ENCODE results near the gene KCMF1.
A peak's percentile ranks its signal among the peaks of the same experiment; 100 is the strongest.
"Not testable (repeated sequence)": the region's sequence is repeated elsewhere in the genome, so short reads cannot be mapped to it uniquely, and the experiment has no call there.

The KCMF1 gene

DNA sequence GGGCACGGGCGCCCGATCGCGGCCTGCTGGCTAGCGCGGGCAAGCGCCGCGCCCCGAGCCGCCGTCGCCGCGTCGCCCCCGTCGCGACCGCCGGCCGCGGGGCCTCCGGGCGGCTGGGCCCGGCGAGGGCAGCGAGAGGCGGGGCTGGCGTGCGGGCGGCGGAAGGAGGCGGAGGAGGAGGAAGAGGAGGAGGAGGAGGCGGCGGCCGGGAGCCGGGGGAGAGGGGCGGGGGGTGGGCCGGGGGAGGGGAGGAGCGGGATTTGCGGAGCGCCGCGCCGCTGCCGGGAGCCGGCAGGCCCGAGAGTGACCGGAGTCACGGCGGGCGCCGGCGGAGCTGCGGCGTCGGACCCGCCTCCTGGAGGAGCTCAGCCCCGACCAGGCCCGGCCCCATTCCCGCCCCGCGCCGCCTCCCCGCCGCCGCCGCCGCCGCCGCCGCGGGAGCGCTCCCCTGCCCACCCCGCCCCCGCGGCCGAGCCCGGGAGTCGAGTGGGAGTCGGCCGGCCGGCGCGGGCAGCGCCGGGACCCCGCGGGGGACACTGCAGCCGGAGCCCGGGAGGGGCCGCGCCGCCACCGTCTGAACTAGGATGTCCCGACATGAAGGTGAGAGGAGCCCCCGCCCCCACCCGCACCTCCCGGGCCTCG, at the start of gene KCMF1:
TSS of gene KCMF1 (plus strand) at position 294 of the 642 bp plus-strand sequence. CDS start at position 585, 291 bp downstream.
- peak; percentile 88 for DNase-seq

DNA sequence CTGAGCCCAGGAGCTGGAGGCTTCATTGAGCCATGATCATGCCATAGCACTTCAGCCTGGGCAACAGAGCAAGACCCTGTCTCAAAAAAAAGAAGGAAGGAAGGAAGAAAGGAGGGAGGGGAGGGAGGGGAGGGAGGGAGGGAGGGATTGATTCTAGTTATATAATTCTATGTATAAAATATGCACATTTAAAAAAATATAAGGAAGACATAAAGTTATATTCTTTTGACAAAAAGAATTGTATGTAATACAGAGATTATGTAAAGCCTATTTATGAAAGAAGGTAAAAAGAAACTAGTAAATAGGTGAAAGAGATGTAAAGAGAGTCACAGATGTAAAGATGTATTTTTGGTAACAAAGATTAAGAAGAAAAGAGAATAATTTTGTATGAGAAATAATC, 48.0 kb upstream of the KCMF1 start:
- no peak for DNase-seq

DNA sequence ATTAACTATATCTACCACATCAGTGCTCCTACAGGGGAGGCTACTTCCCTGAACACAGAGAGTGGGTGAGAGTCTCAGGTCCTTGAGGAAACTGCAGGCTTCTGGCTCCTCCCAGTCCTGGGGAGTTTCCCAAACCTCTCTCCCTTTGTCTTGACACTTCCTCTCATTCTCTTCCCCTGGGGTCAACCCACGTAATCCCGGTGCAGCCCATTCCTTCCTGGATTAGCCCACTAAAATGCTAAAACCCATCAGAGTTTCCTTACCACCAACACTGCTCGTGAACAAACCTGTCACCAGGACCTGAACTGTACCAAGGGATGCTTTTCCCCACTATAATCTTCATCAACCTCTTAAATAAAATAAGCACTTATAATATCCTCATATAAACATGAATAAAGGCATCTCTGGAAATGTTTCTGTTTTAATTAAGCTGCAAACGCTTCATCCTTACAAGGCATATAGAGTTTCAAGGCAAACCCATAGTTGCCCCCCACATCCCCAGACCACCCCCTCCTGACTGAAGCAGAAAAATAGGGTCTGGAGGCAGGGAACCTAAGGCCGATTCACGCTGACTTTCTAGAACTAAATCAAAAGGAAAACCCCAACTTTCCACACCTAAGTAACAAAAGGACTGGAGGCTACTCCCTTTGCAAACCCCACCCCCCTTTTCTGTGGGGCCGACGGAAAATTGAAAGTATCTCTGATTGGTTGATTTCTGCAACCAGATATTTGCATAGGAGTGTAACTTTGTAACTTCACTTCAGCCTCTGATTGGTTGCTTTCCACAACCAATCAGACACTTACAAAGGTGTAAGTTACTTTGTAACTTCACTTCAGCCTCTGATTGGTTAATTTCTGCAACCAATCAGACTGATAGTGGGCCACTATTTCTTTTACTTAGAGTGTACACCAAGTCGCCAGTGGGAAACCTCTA, 46.5 kb upstream of the KCMF1 start:
- peak; percentile 79 for DNase-seq

DNA sequence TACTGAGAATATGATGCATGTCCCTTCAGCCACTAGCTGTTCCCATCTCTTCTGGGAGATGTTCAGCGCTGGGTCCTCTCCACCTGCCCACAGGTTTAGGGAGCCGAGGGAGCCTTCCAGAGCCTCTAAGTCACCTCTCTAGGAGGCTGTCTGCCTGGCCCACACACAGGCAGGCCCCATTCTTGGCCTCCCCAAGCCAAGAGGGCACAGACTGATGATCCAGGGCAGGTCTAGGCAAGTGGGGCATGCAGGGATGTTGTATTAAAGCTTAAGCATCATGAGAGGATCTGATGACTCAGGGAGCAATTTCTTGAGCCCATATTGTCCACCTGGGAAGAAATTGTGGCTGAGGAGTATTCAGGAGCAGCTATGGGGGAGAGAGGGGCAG, 45.6 kb upstream of the KCMF1 start:
- DNase-seq, result no peak

DNA sequence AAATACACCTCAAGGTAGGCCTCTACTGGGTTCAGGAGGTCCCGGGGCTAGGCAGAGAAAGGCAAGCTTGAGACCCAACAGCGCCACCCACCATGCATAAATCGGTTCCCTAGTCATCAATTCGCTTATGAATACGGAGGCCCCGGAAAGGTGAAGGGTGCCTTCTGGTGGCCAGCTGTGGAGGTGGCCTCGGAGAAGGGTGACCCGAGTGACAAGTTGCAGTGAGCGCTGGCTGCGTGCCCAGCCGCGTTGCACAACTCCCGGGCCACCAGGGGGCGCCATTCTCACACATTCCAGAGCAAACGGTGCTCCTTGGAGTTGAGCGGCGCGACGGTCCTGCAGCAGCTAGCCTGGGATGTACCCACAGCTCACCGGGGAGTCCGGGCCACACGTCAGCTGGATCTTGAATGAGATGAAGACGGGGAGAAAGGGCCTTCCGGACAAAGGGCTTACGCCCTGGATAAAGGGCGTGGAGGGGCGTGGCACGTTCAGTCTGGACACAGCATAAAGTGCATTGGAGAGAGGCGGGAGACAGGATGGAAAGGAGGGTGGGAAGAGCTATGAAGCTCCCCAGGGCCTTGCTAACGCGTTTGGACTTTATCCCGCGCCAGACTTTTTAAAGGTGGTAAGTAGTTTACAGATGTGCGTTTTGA, 45.1 kb upstream of the KCMF1 start:
- DNase-seq, result peak; percentile 97

DNA sequence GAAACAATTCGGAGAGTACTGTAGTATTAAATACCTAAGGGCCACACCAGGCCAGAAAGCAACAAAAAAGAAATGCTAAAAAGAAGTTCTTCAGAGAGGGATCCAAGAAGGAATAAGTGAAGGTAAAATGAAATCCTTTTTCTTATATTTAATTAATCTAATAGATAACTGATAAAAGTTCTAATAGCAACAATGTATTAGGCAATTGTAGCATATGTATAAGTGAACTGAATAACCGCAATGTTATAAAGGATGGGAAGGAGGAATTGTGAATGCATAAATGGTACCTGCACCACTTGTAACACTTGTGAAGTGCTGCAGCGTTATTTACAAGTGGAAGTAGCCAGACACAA, 43.7 kb upstream of the KCMF1 start:
- no peak for DNase-seq

DNA sequence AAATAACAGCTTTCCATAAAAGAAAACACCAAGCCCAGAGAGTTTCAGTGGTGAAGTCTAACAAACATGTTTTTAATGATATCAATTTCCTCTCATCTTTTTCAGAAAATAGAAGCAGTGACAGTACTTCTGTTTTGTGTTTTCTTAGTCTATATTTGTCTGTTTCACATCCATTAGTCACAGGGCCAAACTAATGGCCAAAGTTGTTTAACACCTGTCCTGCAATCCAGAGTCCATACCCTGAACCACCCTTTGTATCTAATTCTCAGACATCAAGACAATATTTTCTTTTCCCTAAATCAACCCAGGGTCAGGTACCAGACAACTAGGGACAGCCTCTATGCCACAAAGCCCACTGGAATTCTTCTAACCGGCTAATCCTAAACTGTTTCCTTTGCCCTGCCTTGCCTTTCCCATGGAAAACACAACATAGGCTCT, 39.6 kb upstream of the KCMF1 start:
- no peak for DNase-seq

DNA sequence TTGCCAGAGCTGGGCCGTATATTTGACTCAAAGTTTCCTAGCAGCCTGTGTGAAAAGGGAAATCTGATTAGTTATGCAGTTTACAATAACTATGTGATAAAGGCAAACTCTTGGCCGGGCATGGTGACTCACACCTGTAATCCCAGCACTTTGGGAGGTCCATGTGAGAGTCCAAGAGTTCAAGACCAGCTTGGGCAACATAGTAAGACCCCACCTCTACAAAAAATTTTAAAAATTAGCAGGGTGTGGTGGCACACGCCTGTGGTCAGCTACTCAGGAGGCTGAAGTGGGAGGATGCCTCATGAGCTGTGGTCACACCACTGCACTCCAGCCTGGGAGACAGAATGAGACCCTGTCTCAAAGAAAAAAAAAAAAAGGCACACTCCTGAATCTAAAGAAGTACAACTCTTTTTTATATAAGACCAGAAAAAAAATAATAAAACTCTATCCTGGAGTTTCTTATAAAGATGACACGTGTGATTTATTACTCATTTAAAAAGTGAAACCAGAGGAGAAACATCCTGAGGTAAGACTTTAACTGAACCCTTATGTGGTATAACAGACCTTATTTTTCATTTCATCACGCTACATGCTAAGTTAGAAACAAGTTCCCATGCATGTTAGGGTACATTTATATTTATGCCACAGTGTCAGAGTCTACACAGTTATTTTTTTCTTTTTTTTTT, 32.6 kb upstream of the KCMF1 start:
- peak; percentile 46 for DNase-seq

DNA sequence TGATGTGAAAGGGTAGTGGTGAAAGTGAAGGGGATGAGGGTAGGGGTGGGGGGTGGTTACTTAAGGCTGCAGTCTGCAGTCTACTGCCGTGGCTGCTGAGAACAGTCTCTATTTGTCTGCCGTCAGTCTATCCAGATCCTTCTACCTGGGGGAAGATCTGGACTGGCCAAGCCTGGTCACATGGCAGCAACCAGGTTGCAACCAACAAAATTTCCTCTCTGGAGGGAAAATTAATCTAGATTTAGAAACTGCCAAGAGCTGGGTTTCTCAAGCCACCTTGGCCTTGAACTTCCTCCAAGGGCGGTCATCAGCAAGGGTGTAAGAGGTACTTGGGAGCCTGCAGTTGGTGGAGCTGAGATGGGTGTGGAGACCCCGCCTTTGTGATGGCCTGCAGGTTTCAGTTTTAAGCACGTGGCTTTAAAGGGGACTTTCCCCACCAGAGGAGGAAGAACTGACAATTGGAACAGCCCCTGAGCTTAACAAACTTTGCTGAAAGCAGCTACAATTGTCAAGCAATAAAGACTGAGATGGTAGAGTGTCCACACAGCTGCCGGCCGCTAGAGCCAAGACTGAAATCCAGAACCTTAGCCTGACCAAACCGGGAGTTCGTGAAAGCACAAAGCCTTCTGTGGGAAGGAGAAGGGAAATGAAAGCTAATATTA, 31.4 kb upstream of the KCMF1 start:
- peak; percentile 87 for DNase-seq

DNA sequence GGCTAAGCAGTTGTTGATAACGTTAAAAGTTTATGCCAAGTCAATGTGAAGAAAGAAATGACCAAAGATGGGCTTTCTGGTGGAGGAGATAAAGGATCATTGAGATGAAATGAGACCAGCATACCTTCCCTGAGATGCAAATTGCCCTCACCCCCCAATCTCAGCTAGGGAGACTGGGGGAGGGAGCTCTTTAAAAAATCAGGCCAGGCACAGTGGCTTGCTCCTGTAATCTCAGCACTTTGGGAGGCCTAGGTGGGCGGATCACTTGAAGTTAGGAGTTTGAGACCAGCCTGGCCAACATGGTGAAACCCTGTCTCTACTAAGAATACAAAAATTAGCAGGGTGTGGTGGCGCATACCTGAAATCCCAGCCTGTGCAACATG, 30.9 kb upstream of the KCMF1 start:
- no peak for DNase-seq

DNA sequence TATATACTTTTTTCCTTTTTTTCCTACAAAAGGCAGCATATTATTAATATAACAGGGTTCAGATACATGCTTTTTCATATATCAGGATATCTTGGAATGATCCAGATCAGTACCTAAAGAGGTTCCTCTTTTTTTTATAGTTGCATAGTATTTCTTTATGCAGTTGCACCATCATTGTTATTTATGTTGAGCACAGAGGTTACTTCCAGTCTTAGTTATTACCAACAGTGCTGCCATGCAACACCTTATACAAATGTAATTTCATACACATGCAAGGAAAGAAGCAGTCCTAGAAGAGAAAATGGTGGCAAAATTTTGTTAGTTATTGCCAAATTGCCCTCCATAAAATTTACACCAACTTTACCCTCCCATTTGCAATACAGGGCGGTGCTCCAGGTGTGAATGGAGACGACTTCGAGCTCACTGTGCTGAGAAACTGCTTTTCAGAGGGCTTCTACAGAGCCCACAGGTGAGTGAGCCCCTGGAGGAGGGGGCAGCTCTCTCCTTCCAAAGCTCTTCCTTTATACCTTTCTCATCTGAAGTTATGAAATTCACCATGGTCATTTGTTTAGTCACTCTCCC, 30.0 kb upstream of the KCMF1 start:
- DNase-seq, result peak; percentile 49

DNA sequence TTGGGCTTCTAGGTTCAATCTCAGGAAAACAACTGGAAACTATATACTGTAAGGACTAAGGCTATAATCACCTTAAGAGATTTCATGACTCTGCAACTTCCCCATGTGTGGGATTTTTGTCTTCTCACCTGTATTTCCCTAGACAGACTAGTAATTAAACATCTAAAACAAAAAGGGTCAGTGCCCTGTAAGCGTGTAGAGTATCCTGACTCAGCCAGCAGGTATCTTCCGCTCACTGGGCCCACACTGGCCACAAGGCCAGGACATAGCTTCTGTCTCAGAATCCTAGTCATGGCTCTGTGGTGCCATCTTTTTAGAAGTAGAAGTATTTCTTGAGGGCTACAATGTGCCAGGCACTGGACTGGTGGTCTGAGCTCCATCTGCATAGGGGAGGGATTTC, 28.8 kb upstream of the KCMF1 start:
- DNase-seq, result no peak

DNA sequence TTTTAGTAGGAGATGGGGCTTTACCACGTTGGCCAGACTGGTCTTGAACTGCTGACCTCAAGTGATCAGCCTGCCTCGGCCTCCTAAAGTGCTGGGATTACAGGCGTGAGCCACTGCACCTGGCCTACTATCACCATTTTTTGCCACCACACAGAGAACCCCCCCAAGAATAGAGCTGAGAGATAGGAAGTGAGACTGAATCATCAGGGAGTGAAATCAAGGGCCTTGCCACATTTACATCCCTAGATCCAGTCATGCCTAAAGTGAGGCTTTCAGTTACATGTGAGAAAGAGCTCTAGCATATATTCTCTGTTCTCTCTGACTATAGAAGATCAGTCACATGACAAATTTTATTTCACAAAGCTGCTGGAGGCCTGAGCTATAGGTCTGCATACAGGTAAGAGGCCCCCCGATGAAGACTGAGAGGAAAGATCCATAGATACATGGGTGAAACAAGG, 28.0 kb upstream of the KCMF1 start:
- DNase-seq, result no peak

DNA sequence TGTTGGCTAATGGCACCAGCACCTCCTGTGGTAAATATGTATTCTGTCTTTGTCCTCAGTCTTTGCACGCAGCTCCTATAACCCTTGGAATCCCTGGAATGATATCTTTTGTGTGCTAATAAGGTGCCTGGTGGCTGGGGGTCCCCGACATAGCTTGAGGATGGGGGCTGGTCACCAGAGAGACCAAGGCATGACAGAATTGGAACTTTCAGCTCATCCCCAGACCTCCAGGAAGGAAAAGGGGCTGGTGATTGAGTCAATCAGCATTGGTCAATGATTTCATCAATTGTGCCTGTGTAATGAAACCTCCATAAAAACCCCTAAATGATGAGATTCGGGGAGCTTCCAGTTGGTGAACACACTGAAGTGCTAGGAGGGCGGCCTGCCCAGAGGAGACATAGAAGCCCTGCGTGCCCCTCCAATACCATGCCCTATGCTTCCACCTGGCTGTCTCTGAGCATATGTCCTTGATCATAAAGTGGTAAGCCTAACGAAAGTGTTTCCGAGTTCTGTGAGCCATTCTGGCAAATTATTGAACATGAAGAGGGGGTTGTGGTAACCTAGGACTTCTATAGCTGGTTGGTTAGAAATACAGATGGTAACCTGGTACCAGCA, 26.6 kb upstream of the KCMF1 start:
- no peak for DNase-seq

DNA sequence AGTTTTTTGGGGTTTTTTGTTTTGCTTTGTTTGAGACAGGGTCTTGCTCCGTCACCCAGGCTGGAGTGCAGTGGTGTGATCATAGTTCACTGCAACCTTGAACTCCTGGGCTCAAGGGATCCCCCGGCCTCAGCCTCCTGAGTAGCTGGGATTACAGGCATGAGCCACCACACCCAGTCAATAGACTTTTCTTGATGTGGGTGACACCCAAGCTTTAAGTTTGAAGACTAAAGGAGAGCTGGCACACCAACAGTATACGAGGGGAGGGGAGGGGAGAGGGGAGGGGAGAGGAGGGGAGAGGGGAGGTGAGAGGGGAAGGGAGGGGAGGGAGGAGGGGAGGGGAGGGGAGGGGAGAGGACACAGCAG, 25.1 kb upstream of the KCMF1 start:
- DNase-seq, result not testable (repeated sequence)

DNA sequence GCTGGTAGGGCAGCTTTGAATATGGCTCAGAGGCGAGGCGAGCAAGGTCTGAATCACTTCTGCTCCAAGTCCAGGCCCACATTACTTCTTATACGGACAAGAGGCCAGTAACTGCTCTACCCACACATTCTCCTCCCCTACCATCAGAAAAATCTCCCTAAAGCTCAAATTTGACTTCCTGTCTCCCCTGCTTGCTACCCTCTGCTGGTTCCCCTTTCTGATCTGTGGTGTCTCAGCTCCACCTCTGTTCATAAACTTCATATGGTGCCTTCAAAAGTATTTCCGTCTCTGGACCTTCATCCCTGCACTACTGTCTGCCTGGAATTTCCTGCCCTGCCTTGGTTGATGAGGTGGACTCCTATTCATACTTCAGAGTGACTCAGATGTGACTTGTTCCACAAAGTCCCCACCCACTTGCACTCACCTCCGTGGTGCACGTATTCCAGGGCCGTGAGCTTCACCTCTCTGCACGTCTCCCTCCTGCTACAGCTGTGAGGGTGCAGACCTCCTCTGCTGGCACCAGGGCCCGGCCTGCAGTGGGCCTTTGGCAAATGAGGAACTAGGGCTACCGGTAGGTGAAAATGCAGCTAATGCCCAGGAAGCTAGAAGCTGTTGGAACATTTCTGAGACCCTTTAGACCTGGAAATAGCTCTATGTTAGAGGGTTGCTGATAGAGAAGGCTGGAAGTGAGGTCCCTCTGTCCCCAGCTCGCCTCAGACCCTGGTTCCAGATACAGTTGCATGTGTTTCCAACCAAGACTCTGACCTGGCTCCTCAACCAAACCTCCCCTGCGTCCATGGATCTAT, 24.6 kb upstream of the KCMF1 start:
- DNase-seq, result peak; percentile 76

DNA sequence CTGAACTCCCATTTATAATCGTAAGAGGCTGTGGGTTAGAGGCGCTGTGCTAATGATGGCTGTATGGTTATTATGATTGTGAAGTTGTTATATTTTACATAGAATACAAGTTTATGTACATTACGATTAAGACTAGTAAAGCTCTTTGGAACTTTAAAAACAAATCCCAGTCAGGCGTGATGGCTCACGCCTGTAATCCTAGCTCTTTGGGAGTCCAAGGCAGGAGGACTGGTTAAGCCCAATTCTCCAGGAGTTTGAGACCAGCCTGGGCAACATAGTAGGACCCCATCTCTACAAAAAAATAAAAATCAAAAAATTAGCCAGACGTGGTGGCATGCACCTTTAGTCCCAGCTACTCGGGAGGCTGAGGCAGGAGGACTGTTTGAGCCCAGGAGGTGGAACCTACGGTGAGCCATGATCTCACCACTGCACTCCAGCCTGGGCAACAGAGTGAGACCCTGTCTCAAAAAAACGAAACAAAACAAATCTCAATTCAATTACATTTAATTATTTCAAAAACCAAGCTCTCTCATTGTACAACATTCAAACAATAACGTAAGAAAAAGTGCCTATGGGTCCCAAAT, 23.9 kb upstream of the KCMF1 start:
- DNase-seq, result no peak

DNA sequence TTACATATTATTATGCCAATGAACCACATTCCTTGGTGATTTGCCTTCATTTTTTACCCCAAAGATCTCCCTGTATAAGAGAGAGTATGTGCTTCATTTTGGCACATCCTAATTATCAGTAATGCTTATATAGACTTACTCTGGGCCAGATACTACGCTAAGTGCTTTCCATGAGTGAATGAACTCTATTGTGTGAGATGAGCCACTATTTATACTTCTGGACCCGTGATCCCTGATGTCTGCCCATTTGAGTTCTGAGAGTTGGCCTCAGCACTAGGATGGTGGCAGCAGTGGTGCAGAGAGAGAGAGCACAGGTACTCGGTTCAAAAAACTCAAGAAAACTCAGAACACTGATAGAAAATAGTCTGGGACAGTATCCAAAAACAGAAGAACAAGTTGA, 17.4 kb upstream of the KCMF1 start:
- no peak for DNase-seq

DNA sequence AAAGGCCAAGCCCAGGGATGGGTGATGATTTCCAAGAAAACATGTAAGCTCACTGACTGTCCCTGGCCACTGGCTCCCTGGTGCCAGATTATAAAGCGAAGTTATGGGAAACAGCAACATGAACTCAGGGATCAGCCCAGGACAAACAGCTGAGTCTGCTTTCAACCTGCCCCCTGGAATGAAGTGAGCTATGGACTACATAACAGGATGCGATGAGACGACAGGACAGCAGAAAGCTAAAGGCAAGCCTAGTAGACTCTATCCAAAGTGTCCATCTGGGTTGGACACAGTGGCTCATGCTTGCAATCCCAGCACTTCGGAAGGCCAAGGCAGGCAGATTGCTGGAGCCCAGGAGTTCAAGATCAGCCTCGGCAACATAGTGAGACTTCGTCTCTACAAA, 16.6 kb upstream of the KCMF1 start:
- no peak for DNase-seq

All from hematopoietic multipotent progenitor cell treated with erythropoietin and hydrocortisone succinate and interleukin-3 and kit ligand, for 4 days (in vitro differentiated cells).